Epidermal melanocyte (primary cell): Measurements from ENCODE around the gene BFSP2.
"Not testable (repeated sequence)": the region's sequence is repeated elsewhere in the genome, so short reads cannot be mapped to it uniquely, and the experiment has no call there.

Experiments
- DNase-seq: peaks from one replicate; pipeline ENCODE4 v3.0.0; 2011; ENCODE audit warnings: low spot score; ENCODE audit not compliant: insufficient read length

Gene BFSP2

GRCh38 chr3:133512416-133513089 is 112.7 kb downstream of the BFSP2 start:
- no peak for DNase-seq

DNA sequence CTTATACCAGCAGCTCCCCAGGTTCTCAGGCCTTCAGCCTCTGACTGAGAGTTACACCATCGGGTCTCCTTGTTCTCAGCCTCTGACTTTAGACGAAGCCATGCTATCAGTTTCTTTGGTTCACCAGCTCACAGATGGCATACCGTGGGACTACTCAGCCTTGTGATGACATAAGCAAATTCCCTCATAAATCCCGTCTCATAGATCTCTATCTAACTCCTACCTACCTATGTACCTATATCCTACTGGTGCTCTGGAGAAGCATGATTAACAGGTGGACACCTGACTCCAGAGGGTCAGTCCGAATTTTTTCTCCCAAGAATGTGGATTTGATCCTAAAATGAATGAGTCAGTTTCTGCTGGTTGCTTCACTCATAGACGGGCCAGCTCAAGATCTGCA is 114.6 kb downstream of the BFSP2 start:
- no peak for DNase-seq

- no peak for DNase-seq
These were observed 115.3 kb downstream of the BFSP2 start for GRCh38 chr3:133515127-133515526.

DNA sequence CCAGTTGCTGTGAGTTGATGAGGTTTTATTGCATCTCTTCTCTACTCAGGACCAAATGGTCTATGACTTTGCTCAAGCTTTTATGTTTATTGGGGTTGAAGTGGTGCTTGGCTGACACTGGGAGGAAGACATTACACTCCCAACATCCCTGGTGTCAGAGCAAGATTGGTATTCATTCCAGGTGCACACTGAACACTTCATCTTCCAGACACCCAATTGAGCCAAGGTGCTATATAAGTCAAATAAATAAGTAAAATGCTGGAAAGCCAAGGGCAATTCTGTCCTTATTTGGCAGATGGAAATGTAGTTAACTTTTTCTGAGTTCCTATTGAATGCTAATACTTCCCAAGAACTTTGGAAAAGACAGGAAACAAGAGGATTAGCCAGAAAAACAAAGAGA is 120.4 kb downstream of the BFSP2 start:
- no peak for DNase-seq

- DNase-seq = not testable (repeated sequence)
These were observed 121.1 kb downstream of the BFSP2 start for GRCh38 chr3:133520938-133521337.

DNA sequence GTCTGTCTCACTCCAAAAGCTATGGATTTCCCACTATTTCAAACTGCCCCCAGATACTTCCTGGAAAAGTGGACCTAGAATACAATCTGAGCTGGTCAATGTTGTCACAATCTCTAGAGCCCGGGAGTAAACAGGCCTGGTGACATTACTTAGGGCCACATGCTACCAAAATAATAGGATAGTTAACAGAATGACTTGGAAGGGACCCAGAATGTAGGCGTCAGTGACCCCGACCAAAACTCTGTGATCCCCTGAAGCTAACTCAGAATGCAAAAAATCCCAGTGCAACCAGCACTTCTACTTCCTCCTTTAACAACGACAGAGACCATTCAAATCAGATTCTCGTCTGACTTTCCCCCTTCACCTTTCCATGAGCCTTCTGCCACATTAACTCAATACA is 122.1 kb downstream of the BFSP2 start:
- DNase-seq = no peak

GRCh38 chr3:133523758-133524157 is 123.9 kb downstream of the BFSP2 start:
- DNase-seq = not testable (repeated sequence)
